Measurements from ENCODE around the gene IMMP1L.
"Not testable (repeated sequence)": the region's sequence is repeated elsewhere in the genome, so short reads cannot be mapped to it uniquely, and the experiment has no call there.

The IMMP1L gene, protein sequence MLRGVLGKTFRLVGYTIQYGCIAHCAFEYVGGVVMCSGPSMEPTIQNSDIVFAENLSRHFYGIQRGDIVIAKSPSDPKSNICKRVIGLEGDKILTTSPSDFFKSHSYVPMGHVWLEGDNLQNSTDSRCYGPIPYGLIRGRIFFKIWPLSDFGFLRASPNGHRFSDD

DNA sequence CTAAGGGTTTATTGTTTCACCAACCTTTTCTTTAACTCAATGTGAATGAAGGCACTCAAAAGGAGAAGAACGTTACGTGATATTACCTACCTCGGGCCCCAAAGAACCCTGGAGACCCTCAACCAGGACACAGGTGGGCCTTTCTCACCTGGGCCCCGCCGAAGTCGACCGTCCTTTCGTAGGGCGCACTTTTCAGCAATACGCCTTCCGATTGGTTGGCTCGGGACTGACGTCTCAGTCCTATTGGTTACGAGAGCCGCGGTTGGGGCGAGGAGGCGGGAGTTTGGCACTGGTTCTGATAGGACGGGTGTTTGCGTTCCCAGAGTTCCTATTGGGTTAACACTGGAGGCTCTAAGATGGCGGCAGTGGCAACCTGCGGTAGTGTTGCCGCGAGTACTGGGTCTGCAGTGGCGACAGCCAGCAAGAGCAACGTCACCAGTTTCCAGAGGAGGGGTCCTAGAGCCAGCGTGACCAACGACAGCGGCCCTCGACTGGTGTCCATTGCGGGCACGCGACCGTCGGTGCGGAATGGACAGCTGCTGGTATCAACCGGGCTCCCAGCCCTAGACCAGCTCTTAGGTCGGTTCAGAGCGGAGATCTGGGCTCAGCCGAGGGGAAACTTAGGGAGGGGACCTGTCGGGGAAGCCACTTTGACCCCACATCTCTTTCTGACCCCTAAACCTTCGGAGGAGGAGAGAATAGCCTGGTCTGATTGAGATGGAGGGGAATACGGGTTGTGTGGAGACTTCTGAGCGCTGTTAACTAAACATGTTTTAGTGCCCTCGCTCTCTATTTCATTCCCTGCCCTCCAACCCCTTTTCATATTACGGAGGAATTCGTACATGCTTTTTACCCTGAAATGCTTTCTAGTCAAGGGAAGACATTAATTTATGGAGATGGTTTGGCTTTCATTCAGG, at the start of gene IMMP1L, which contains the start of gene ELP4:
Gene IMMP1L, minus strand, starts transcription at position 194 of the 917 bp plus-strand sequence. CDS start 46,346 bp downstream, outside the sequence.
Gene ELP4, plus strand, starts transcription at position 339 of the 917 bp plus-strand sequence. Its CDS starts 18 bp downstream, at position 357.
- DNase-seq (ENCODE audit: low spot score), result peak; percentile 97

DNA sequence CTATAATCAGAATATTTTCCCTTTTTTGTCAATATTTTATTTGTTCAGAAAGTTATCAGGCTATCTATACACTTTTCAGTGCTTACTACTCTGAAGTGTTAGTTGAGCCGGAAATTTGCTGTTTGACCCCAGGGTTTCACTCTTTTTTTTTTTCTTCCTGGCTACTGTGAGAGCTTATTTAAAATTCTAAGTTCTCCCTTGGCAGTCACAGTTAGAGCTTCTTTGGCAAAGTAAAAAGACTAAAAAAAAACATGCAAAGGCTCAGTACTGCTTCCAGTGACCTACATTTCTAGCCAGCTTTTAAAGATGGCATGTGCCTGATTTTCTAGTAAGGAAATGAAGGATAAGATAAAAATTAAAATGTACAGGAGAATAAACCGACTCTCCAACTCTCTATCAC, 48.6 kb upstream of the IMMP1L start:
- DNase-seq (ENCODE audit: low spot score), result no peak

GRCh38 chr11:31555938-31556337, 46.5 kb upstream of the IMMP1L start:
- DNase-seq (ENCODE audit: low spot score), result no peak

GRCh38 chr11:31542862-31543261, 33.4 kb upstream of the IMMP1L start:
- DNase-seq (ENCODE audit: low spot score), result no peak

- DNase-seq (ENCODE audit: low spot score), result no peak
These were observed 26.1 kb upstream of the IMMP1L start for GRCh38 chr11:31535479-31535878.

- no peak for DNase-seq (ENCODE audit: low spot score)
These were observed 21.9 kb upstream of the IMMP1L start for GRCh38 chr11:31531293-31531692.

DNA sequence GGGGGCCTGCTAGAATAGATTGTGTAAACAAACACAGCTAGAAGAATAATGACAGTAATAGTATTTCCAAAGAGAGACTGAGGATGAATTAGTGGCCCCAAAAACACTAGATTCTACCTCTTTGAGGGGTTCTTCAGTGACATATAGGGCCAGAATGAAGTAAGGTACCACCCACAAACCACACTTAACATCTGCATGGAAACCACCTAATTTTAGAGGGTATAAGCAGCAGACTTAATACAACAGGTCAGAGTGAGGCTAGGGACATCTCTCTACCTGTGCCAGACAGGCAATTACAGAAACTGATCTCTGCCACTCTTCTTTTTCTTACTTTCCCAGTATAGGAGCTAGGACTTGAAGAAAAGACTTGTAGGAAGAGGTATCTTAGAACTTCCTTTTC, 20.3 kb upstream of the IMMP1L start:
- no peak for DNase-seq (ENCODE audit: low spot score)

- no peak for DNase-seq (ENCODE audit: low spot score)
These were observed 19.8 kb upstream of the IMMP1L start for GRCh38 chr11:31529189-31529588.

DNA sequence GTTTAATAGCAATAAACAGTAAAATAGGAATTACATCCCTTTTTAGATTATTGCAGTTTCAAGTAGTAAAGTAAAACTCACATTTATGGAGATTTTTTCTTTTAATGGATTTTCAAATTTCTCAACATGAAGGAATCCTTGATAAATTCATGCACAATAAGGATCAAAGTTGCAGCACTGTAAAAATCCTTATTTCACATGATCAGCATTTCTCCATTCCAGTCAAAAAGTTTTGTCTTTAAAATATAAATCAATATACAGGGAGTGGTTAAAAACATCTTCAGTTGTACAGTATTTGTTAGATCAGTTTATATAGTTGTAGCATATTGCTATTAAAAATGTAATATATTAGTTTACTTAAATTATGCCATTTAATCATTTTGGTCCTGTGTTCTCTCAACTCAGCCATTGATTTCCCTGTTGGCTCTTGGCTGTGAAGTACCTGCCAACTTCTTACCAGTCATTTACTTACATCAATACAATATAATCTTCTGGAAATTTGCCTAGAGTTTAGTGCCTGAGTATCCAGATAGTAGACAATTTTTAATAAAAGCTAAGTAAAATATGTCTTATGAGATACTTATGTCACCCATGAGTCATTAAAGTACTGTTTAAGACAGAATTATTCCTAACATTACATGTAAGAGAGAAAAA, 12.2 kb upstream of the IMMP1L start:
- DNase-seq (ENCODE audit: low spot score), result no peak

DNA sequence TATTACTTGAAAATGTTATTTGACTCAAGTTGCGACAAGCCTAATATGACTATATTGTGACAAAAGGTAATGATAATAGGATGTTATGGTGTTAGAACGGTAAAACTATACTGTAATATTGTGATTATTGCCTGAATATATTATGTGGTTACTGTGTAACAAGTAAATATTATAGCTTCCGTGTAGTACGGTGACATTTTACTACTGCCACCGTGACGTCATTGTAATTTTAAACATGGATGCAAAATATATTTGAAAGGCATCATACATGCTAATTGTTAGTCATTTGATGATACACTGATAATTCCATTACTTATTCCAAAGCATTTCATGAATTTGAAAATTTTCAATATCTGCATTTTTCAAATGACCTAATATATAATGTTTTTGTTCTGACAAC, 2.7 kb upstream of the IMMP1L start:
- DNase-seq (ENCODE audit: low spot score), result no peak

DNA sequence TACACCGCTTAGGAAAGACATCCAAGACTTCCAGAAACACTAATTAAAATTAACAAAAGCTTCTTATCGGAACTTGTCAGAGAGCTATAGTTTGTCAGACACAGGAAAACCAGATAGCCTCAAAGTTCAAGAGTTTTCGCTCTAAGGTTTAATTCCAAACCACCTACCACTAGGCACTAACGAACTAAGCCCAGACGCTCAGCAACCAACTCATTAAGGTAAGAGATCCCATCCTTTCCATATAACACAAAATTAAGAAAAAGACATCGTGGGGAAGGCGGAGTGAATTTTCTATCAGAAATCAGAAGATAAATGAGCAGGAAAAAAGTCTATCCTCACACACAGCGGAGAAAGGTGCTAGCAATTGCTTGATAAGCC, 382 bp downstream of the IMMP1L start:
- no peak for DNase-seq (ENCODE audit: low spot score)

GRCh38 chr11:31500560-31500959, 8.9 kb downstream of the IMMP1L start:
- DNase-seq (ENCODE audit: low spot score), result no peak

DNA sequence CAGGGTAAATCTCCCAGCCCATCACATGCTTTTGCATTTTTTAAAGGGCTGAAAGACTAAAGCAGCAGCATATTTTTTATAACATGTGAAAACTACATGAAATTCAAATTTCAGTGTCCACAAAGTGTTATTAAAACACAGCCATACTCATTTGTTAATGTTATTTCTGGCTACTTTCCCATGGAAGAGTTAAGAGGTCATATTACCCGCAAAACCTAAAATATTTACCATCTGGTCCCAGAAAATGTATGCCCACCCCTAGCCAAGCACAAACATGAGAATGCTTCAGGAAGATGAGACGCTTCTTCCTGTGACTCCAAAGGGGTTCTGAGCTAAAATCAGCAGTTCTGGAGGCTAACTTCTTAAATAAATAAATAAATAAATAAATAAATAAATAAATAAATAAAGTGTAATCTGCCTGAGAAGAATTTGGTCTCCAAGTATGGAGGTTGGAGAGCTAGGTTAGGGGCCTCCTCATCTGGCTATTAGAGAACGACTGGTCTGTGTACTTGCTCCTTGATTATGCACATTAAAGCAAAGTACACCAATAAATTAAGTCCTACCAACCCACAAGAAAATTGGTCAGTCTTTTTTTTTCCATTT, 9.7 kb downstream of the IMMP1L start:
- no peak for DNase-seq (ENCODE audit: low spot score)

DNA sequence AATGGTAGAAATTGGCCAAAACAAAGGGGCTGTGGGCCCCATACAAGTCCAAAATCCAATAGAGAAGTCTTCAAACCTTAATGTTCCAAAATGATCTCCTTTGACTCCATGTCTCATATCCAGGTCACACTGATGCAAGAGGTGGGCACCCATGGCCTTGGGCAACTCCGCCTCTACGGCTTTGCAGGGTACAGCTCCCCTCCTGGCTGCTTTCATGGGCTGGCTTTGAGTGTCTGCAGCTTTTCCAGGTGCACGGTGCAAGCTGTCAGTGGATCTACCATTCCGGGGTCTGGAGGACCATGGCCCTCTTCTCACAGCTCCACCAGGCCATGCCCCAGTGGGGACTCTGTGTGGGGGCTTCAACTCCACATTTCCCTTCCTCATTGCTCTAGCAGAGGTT, 15.7 kb downstream of the IMMP1L start:
- not testable (repeated sequence) for DNase-seq (ENCODE audit: low spot score)

DNA sequence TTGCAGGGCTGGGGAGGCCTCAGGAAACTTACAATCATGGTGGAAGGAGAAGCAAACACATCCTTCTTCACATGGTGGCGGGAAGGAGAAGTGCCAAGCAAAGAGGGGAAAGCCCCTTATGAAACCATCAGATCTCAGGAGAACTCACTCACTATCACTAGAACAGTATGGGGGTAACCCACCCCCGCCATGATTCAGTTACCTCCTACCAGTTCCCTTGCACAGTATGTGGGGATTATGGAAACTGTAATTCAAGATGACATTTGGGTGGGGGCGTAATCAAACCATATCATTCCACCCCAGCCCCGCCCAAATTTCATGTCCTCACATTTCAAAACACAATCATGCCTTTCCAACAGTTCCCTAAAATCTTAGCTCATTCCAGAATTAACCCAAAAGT, 16.2 kb downstream of the IMMP1L start:
- DNase-seq (ENCODE audit: low spot score), result no peak

DNA sequence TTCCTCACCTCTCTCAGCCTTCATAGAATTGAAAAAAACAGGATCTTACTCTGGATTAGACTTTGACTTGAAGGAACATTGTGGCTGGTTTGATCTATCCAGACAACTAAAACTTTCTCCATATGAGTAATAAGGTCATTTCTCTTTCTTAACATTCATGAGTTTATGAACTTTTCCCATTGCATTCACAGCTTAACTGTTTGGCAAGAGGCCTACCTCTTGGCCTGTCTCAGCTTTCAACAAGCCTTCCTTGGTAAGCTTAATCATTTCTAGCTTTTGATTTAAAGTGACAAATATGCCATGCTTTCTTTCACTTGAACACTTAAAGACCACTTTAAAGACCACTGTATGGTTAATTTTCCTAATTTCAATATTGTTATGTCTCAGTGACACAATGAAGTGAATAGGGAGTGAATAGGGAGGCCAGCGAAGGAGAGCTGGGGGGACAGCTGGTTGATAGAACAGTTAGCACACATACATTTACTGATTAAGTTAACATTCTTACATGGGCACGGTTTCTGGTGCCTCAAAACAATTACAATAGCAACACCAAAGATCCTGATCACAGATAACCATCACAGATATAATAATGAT, 17.0 kb downstream of the IMMP1L start:
- DNase-seq (ENCODE audit: low spot score), result no peak

- no peak for DNase-seq (ENCODE audit: low spot score)
These were observed 21.6 kb downstream of the IMMP1L start for GRCh38 chr11:31487848-31488247.

GRCh38 chr11:31484497-31484896, 24.9 kb downstream of the IMMP1L start:
- no peak for DNase-seq (ENCODE audit: low spot score)

GRCh38 chr11:31480930-31481329, 28.5 kb downstream of the IMMP1L start:
- no peak for DNase-seq (ENCODE audit: low spot score)

- no peak for DNase-seq (ENCODE audit: low spot score)
These were observed 30.4 kb downstream of the IMMP1L start for GRCh38 chr11:31479066-31479465.

DNA sequence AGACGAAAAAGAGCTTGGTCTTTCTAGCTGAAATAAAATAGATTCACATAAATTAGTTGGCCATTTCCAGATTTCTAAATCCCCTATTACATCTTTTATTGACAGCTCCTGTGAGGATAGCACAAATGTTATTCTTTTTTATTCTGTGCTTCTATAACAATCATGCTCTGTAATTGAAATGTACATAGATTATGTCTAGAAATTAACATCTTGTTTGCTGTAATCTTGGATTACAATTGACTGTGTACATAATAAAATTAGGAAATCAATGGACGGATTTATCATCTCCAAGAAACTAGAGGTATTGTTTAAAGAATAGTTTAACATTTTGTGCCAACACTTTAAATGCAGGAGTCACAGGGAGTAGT, 31.2 kb downstream of the IMMP1L start:
- DNase-seq (ENCODE audit: low spot score), result no peak

GRCh38 chr11:31477528-31478222, 31.7 kb downstream of the IMMP1L start:
- no peak for DNase-seq (ENCODE audit: low spot score)
